H9 (cell line): ENCODE measurements around the gene LRRK1. TPM values are rescaled to one million over a fixed set of nuclear protein-coding genes. Genes with fewer than 3 reads are reported as not detected.
A peak's percentile ranks its signal among the peaks of the same experiment; 100 is the strongest.

Experiments used
- DNase-seq: peaks from one replicate; pipeline ENCODE4 v3.0.0-alpha.2; 2017
- H2AFZ ChIP-seq: one replicate; pipeline ENCODE4 v1.6.1; 2013; ENCODE audit warnings: mild to moderate bottlenecking, low read length, control low read depth, moderate library complexity
- H2AK5ac ChIP-seq: 2 replicates; pipeline ENCODE4 v1.6.1; 2013; ENCODE audit warnings: low read length, control low read depth, mixed read lengths; ENCODE audit not compliant: insufficient read length
- H2BK120ac ChIP-seq: one replicate; pipeline ENCODE4 v1.6.1; 2013; ENCODE audit warnings: low read depth, mild to moderate bottlenecking, low read length, control low read depth, inconsistent platforms; ENCODE audit not compliant: poor library complexity, severe bottlenecking
- H2BK12ac ChIP-seq: 2 replicates; pipeline ENCODE4 v1.6.1; 2013; ENCODE audit warnings: low read length, control low read depth, mixed read lengths, low read depth; ENCODE audit not compliant: insufficient read length
- H2BK15ac ChIP-seq: 2 replicates; pipeline ENCODE4 v1.6.1; 2013; ENCODE audit warnings: low read depth, low read length, control low read depth
- H2BK20ac ChIP-seq: one replicate; pipeline ENCODE4 v1.6.1; 2013; ENCODE audit warnings: low read depth, mild to moderate bottlenecking, low read length, control low read depth, inconsistent platforms; ENCODE audit not compliant: poor library complexity, severe bottlenecking
- H2BK5ac ChIP-seq: 2 replicates; pipeline ENCODE4 v1.6.1; 2013; ENCODE audit warnings: low read length, control low read depth, mixed read lengths; ENCODE audit not compliant: insufficient read length
- H3K14ac ChIP-seq: 2 replicates; pipeline ENCODE4 v1.6.1; 2013; ENCODE audit warnings: low read length, control low read depth; ENCODE audit not compliant: insufficient read depth
- H3K18ac ChIP-seq: 2 replicates; pipeline ENCODE4 v1.6.1; 2013; ENCODE audit warnings: low read depth, mild to moderate bottlenecking, mixed read lengths, low read length, control low read depth; ENCODE audit not compliant: insufficient read length
- H3K23ac ChIP-seq: 2 replicates; pipeline ENCODE4 v1.6.1; 2013; ENCODE audit warnings: low read length, control low read depth, mixed read lengths, low read depth; ENCODE audit not compliant: insufficient read length
- H3K23me2 ChIP-seq: 2 replicates; pipeline ENCODE4 v1.6.1; 2013; ENCODE audit warnings: low read depth, mild to moderate bottlenecking, mixed read lengths, low read length, control low read depth; ENCODE audit not compliant: insufficient read length, poor library complexity, severe bottlenecking
- H3K27ac ChIP-seq: 2 replicates; pipeline ENCODE4 v1.5.1; 2013; ENCODE audit warnings: low read length, control low read depth, mixed read lengths, low read depth; ENCODE audit not compliant: insufficient read length
- H3K27me3 ChIP-seq: 2 replicates; pipeline ENCODE4 v1.6.1; 2013; ENCODE audit warnings: low read length, control low read depth, inconsistent platforms; ENCODE audit not compliant: insufficient read depth
- H3K4ac ChIP-seq: 2 replicates; pipeline ENCODE4 v1.6.1; 2013; ENCODE audit warnings: low read depth, mild to moderate bottlenecking, control low read depth, inconsistent platforms, low read length, moderate library complexity
- H3K4me1 ChIP-seq: 2 replicates; pipeline ENCODE4 v1.6.1; 2013; ENCODE audit warnings: low read length, control low read depth, inconsistent platforms; ENCODE audit not compliant: insufficient read depth
- H3K4me2 ChIP-seq: 2 replicates; pipeline ENCODE4 v1.6.1; 2013; ENCODE audit warnings: low read length, control low read depth, mixed read lengths; ENCODE audit not compliant: insufficient read length, insufficient read depth
- H3K56ac ChIP-seq: 2 replicates; pipeline ENCODE4 v1.6.1; 2013; ENCODE audit warnings: low read depth, mild to moderate bottlenecking, mixed read lengths, low read length, control low read depth; ENCODE audit not compliant: insufficient read length
- H3K79me1 ChIP-seq: 2 replicates; pipeline ENCODE4 v1.6.1; 2013; ENCODE audit warnings: low read depth, mild to moderate bottlenecking, moderate library complexity, low read length, control low read depth, inconsistent platforms; ENCODE audit not compliant: insufficient read depth, poor library complexity, severe bottlenecking
- H3K79me2 ChIP-seq: 2 replicates; pipeline ENCODE4 v1.6.1; 2013; ENCODE audit warnings: low read length, control low read depth, inconsistent platforms; ENCODE audit not compliant: insufficient read depth
- H3K9ac ChIP-seq: 2 replicates; pipeline ENCODE4 v1.6.1; 2013; ENCODE audit warnings: low read length, control low read depth, mixed read lengths; ENCODE audit not compliant: insufficient read length; ENCODE audit errors: extremely low read depth
- H3K9me3 ChIP-seq: one replicate; pipeline ENCODE4 v1.6.1; 2013; ENCODE audit warnings: low read depth, low read length, inconsistent platforms; ENCODE audit not compliant: control insufficient read depth
- H3T11ph ChIP-seq: one replicate; pipeline ENCODE4 v1.6.1; 2013; ENCODE audit warnings: mild to moderate bottlenecking, low read length, control low read depth, inconsistent platforms
- H4K20me1 ChIP-seq: one replicate; pipeline ENCODE4 v1.6.1; 2013; ENCODE audit not compliant: control insufficient read depth, insufficient read length, insufficient read depth
- H4K5ac ChIP-seq: 2 replicates; pipeline ENCODE4 v1.6.1; 2013; ENCODE audit warnings: low read depth, mild to moderate bottlenecking, mixed read lengths, low read length, control low read depth; ENCODE audit not compliant: insufficient read length
- H4K8ac ChIP-seq: replicated peaks from 2 replicates; pipeline ENCODE4 v1.6.1; 2013; ENCODE audit warnings: low read length, control low read depth, mixed read lengths, low read depth; ENCODE audit not compliant: insufficient read length
- H4K91ac ChIP-seq: 2 replicates; pipeline ENCODE4 v1.6.1; 2013; ENCODE audit warnings: low read depth, mild to moderate bottlenecking, moderate library complexity, mixed read lengths, low read length, control low read depth; ENCODE audit not compliant: insufficient read length
- H3K27ac Mint-ChIP-seq, 3 experiments: 2 replicates in 2 of 3; 3 replicates in 1 of 3; pipeline ENCODE4 v1.8.0; 2020 to 2021; ENCODE audit warnings: mixed read lengths in 3 of 3, mild to moderate bottlenecking in 1 of 3, moderate library complexity in 1 of 3
- H3K27me3 Mint-ChIP-seq: 2 replicates; pipeline ENCODE4 v1.8.0; 2021; ENCODE audit warnings: low read depth, mild to moderate bottlenecking, moderate library complexity, mixed read lengths
- H3K36me3 Mint-ChIP-seq, 3 experiments: 2 replicates in 2 of 3; 3 replicates in 1 of 3; pipeline ENCODE4 v1.8.0; 2020 to 2021; ENCODE audit warnings: low read depth in 3 of 3, mixed read lengths in 3 of 3; ENCODE audit not compliant: insufficient read depth in 1 of 3
- H3K4me1 Mint-ChIP-seq, 2 experiments: 2 replicates each; pipeline ENCODE4 v1.8.0; 2020; ENCODE audit warnings: mixed read lengths in 2 of 2
- H3K4me3 Mint-ChIP-seq, 2 experiments: 2 replicates in 1 of 2; 3 replicates in 1 of 2; pipeline ENCODE4 v1.8.0; 2020 to 2021; ENCODE audit warnings: mild to moderate bottlenecking in 2 of 2, mixed read lengths in 2 of 2, moderate library complexity in 1 of 2
- H3K9me3 Mint-ChIP-seq, 2 experiments: 2 replicates in 1 of 2; 3 replicates in 1 of 2; pipeline ENCODE4 v1.8.0; 2020; ENCODE audit warnings: mild to moderate bottlenecking in 2 of 2, mixed read lengths in 2 of 2, moderate library complexity in 1 of 2
- WGBS: extraction: QIAGEN DNeasy Blood & Tissue Kit; methylation state at CpG from one replicate; pipeline ENCODE4 v1.1.7; 2013; ENCODE audit warnings: missing lambda C conversion rate, low lambda C conversion rate, mixed read lengths; ENCODE audit not compliant: insufficient read length; ENCODE audit errors: extremely low coverage; 5-methylcytosine and 5-hydroxymethylcytosine counted together
- total RNA-seq: library from RNA; stranded (reverse); gene quantifications from 2 replicates; pipeline ENCODE4 v1.2.1, GENCODE V29; 2021
- TF ChIP-seq, protein P1 (sequence below): fragments of 200-600 bp; sonication (generic); conservative IDR thresholded peaks from 3 replicates; pipeline ENCODE4 v1.8.0; 2021; ENCODE audit warnings: antibody characterized with exemption, mild to moderate bottlenecking

The LRRK1 gene
- total RNA-seq, 1 experiment from 2014 or later, result 4.0 TPM

DNA sequence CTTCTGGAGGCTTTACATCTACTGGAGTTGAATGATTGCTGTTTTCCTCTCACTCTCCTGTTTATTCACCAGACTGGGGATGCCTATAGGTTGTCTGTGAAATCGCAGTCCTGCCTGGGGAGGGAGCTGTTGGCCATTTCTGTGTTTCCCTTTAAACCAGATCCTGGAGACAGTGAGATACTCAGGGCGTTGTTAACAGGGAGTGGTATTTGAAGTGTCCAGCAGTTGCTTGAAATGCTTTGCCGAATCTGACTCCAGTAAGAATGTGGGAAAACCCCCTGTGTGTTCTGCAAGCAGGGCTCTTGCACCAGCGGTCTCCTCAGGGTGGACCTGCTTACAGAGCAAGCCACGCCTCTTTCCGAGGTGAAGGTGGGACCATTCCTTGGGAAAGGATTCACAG, 4.3 kb upstream of the LRRK1 start:
- no peak overlapping the region for H3K4me3 Mint-ChIP-seq
- Histone ChIP-seq H4K5ac (no peak overlapping the region), H3K79me1 (no peaks in the 10 kb centered on the region), H4K91ac (no peak overlapping the region), H2AFZ (no peak overlapping the region), H2BK20ac (no peak overlapping the region), H2BK5ac (no peak overlapping the region), H3K4ac (no peak overlapping the region), H2AK5ac (no peak overlapping the region), H3K4me2 (no peak overlapping the region), H3K23ac (no peak overlapping the region), H4K8ac (no peak overlapping the region), H3K18ac (no peak overlapping the region), H3K56ac (no peak overlapping the region), H2BK120ac (no peak overlapping the region), H3K4me1 (no peaks in the 10 kb centered on the region), H3K9me3 (no peaks in the 10 kb centered on the region), H3K14ac (no peak overlapping the region), H3K27me3 (peaks cover 12% of the 10 kb centered on the region; the same call in 1 of the 2 replicates), H3K9ac (no peak overlapping the region), H3K23me2 (peaks cover 12% of the 10 kb centered on the region), H4K20me1 (no peaks in the 10 kb centered on the region), H3K27ac (no peak overlapping the region), H3K79me2 (no peaks in the 10 kb centered on the region), H2BK15ac (no peak overlapping the region), H3T11ph (no peak overlapping the region), H2BK12ac (no peak overlapping the region)
- TF ChIP-seq, protein P1, sequence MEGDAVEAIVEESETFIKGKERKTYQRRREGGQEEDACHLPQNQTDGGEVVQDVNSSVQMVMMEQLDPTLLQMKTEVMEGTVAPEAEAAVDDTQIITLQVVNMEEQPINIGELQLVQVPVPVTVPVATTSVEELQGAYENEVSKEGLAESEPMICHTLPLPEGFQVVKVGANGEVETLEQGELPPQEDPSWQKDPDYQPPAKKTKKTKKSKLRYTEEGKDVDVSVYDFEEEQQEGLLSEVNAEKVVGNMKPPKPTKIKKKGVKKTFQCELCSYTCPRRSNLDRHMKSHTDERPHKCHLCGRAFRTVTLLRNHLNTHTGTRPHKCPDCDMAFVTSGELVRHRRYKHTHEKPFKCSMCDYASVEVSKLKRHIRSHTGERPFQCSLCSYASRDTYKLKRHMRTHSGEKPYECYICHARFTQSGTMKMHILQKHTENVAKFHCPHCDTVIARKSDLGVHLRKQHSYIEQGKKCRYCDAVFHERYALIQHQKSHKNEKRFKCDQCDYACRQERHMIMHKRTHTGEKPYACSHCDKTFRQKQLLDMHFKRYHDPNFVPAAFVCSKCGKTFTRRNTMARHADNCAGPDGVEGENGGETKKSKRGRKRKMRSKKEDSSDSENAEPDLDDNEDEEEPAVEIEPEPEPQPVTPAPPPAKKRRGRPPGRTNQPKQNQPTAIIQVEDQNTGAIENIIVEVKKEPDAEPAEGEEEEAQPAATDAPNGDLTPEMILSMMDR, result peak; percentile 67
- no CpG with 5 or more reads among the region's 6 CpGs for WGBS
- H3K27ac Mint-ChIP-seq, result 0 out of 7 replicates have a peak overlapping the region, but pooled peaks of 1 of the 3 experiments have one; percentile 19
- H3K27me3 Mint-ChIP-seq, result peaks cover 32% of the 10 kb centered on the region
- H3K36me3 Mint-ChIP-seq, result peaks cover 2 to 13% (median 10%) of the 10 kb centered on the region in 3 experiments; a peak in 6 of 7 replicates
- peak; percentile 54 for DNase-seq
- H3K9me3 Mint-ChIP-seq, result peaks cover 3 to 10% of the 10 kb centered on the region in 2 experiments
- peaks cover 5 to 31% of the 10 kb centered on the region in 2 experiments for H3K4me1 Mint-ChIP-seq
